Keratinocyte (primary cell): ENCODE measurements around the gene PLA2G6. TPM values are rescaled to one million over a fixed set of nuclear protein-coding genes. Genes with fewer than 3 reads are reported as not detected.

Experiments
- DNase-seq: peaks from one replicate; pipeline ENCODE4 v3.0.0-alpha.2; 2011; ENCODE audit warnings: low read depth, missing footprints, low spot score
- FAIRE-seq: peaks from 2 replicates; lab custom pipeline; 2011; peaks lifted over from hg19 to GRCh38; lab: Jason Lieb, UNC
- H2AFZ ChIP-seq: 2 replicates; pipeline ENCODE4 v1.6.0; 2012; ENCODE audit warnings: low read length, control low read depth, inconsistent platforms; ENCODE audit not compliant: control insufficient read depth
- H3K27ac ChIP-seq: 2 replicates; pipeline ENCODE4 v1.5.1; 2011; ENCODE audit warnings: low read length; ENCODE audit not compliant: control insufficient read depth, insufficient read depth
- H3K27me3 ChIP-seq: 3 replicates; pipeline ENCODE4 v1.6.0; 2011; ENCODE audit warnings: low read length; ENCODE audit not compliant: control insufficient read depth, insufficient read depth; ENCODE audit errors: extremely low read depth
- H3K36me3 ChIP-seq, 2 experiments: 2 replicates in 1 of 2; 3 replicates in 1 of 2; pipeline ENCODE4 v1.5.1; 2011; ENCODE audit warnings: low read length in 2 of 2, mild to moderate bottlenecking in 1 of 2; ENCODE audit not compliant: control insufficient read depth in 2 of 2, insufficient read depth in 2 of 2; ENCODE audit errors: extremely low read depth in 1 of 2
- H3K4me1 ChIP-seq: 3 replicates; pipeline ENCODE4 v1.5.1; 2011; ENCODE audit warnings: low read length; ENCODE audit not compliant: control insufficient read depth, insufficient read depth; ENCODE audit errors: extremely low read depth
- H3K4me2 ChIP-seq: 3 replicates; pipeline ENCODE4 v1.6.0; 2011; ENCODE audit warnings: low read depth, low read length; ENCODE audit not compliant: control insufficient read depth, insufficient read depth; ENCODE audit errors: extremely low read depth
- H3K4me3 ChIP-seq, 3 experiments: fragments of 200-600 bp in 1 of 3; sonication (generic) in 1 of 3; 2 replicates in 2 of 3; 3 replicates in 1 of 3; pipeline ENCODE4 v1.5.1; 2011 to 2016; ENCODE audit warnings: low read length in 3 of 3, mild to moderate bottlenecking in 3 of 3, control low read depth in 2 of 3, inconsistent platforms in 1 of 3, low read depth in 1 of 3, mixed read lengths in 1 of 3, mixed run types in 1 of 3, moderate library complexity in 1 of 3; ENCODE audit not compliant: control insufficient read depth in 2 of 3, insufficient read depth in 2 of 3; ENCODE audit errors: extremely low read depth in 1 of 3
- H3K79me2 ChIP-seq: 2 replicates; pipeline ENCODE4 v1.6.0; 2012; ENCODE audit warnings: low read length; ENCODE audit not compliant: control insufficient read depth, insufficient read depth
- H3K9ac ChIP-seq: 3 replicates; pipeline ENCODE4 v1.6.0; 2011; ENCODE audit warnings: low read length; ENCODE audit not compliant: control insufficient read depth, insufficient read depth; ENCODE audit errors: extremely low read depth
- H3K9me1 ChIP-seq: 3 replicates; pipeline ENCODE4 v1.6.0; 2011; ENCODE audit warnings: low read length; ENCODE audit not compliant: control insufficient read depth, insufficient read depth; ENCODE audit errors: extremely low read depth
- H3K9me3 ChIP-seq: 2 replicates; pipeline ENCODE4 v1.5.1; 2012; ENCODE audit warnings: low read depth, low read length; ENCODE audit not compliant: control insufficient read depth
- H4K20me1 ChIP-seq: 3 replicates; pipeline ENCODE4 v1.6.0; 2011; ENCODE audit warnings: low read length; ENCODE audit not compliant: control insufficient read depth, insufficient read depth; ENCODE audit errors: extremely low read depth
- CTCF ChIP-seq, 3 experiments: IDR thresholded peaks in 1 of 3; conservative IDR thresholded peaks in 1 of 3; optimal IDR thresholded peaks in 1 of 3; 2 replicates in 2 of 3; 3 replicates in 1 of 3; pipeline versions ENCODE3 to v1.5.1; 2011; ENCODE audit warnings: low read length in 3 of 3, mild to moderate bottlenecking in 3 of 3, moderate library complexity in 2 of 3, control low read depth in 1 of 3, inconsistent platforms in 1 of 3; ENCODE audit not compliant: insufficient read depth in 2 of 3; ENCODE audit errors: extremely low read depth in 1 of 3
- EZH2 ChIP-seq: IDR thresholded peaks from one replicate; pipeline ENCODE4 v1.6.1; 2012; ENCODE audit warnings: inconsistent platforms, mild to moderate bottlenecking, low read length, moderate library complexity
- dilution Hi-C: fragments of 300-500 bp; cut with MboI; formaldehyde crosslinking; loops from one replicate; pipeline ENCODE4 v1.7.0; 2020; ENCODE audit warnings: low sequenced_read_pairs; ENCODE audit not compliant: extremely low pct_ligation_motif_present
- polyA plus RNA-seq, 5 experiments: library from polyadenylated mRNA; depleted of rRNA in 3 of 5; stranded (reverse) in 3 of 5; stranded (forward) in 1 of 5; unstranded in 1 of 5; fragments of >200 nt; gene quantifications; 1 replicate in 1 of 5; 2 replicates in 3 of 5; 3 replicates in 1 of 5; pipeline versions ENCODE4 v1.2.1 to v1.2.3, GENCODE V29; 2011 to 2012; ENCODE audit warnings: missing spikeins in 2 of 5, low read depth in 1 of 5, low replicate concordance in 1 of 5

Gene PLA2G6
- polyA plus RNA-seq, 1 donor (not counting 4 experiments of a cell fraction or from before 2014, with no cell fraction given): 5.2 TPM

DNA sequence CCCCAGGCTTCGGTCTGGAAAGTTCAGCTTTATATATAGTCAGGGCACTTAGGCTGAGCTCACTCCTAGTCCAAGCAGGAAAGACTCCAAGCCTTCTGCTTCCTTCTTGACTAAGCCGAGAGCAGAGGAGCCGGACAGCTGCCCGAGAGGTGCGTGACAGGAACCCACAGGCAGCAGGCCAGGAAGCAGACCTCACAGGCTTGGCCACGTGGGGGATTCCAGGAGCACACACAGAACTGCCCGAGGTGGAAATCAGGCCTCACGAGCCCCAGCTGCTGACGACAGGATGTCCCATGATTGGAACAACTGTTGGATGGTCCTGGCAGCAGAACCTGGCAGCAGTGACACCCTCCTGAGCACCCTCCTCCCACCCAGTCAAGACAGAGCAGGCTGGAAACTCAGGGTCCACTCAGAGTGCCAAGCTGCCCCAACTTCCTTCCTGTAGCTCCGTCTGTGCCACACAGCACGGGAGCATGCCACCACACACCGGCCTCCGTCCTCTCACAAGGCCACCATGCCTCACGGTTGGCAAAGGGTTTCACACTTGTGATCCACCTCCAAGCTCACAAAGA lies 5.4 kb downstream of the PLA2G6 start:
- Histone ChIP-seq H3K9me1 (no peaks in the 10 kb centered on the region), H3K4me2 (no peak overlapping the region), H3K9ac (no peak overlapping the region), H3K79me2 (no peaks in the 10 kb centered on the region), H3K27ac (peak overlapping the region; percentile 3), H4K20me1 (no peaks in the 10 kb centered on the region), H3K9me3 (no peaks in the 10 kb centered on the region), H3K36me3 (no peaks in the 10 kb centered on the region), H2AFZ (no peak overlapping the region), H3K4me3 (no peak overlapping the region), H3K27me3 (no peaks in the 10 kb centered on the region), H3K4me1 (peaks cover 58% of the 10 kb centered on the region)
- FAIRE-seq (no peak), DNase-seq (no peak)
- TF ChIP-seq CTCF (optimal IDR thresholded peaks at IDR 0.05 in 1 of 3, IDR thresholded peaks at IDR 0.05 in 1 of 3, conservative IDR thresholded peaks at IDR 0.05 in 1 of 3; ENCODE audit: extremely low read depth in 1 of 3, insufficient read depth in 2 of 3, low read length in 3 of 3) (no peak), EZH2 (no peak)
- dilution Hi-C loops: no loop called here

DNA sequence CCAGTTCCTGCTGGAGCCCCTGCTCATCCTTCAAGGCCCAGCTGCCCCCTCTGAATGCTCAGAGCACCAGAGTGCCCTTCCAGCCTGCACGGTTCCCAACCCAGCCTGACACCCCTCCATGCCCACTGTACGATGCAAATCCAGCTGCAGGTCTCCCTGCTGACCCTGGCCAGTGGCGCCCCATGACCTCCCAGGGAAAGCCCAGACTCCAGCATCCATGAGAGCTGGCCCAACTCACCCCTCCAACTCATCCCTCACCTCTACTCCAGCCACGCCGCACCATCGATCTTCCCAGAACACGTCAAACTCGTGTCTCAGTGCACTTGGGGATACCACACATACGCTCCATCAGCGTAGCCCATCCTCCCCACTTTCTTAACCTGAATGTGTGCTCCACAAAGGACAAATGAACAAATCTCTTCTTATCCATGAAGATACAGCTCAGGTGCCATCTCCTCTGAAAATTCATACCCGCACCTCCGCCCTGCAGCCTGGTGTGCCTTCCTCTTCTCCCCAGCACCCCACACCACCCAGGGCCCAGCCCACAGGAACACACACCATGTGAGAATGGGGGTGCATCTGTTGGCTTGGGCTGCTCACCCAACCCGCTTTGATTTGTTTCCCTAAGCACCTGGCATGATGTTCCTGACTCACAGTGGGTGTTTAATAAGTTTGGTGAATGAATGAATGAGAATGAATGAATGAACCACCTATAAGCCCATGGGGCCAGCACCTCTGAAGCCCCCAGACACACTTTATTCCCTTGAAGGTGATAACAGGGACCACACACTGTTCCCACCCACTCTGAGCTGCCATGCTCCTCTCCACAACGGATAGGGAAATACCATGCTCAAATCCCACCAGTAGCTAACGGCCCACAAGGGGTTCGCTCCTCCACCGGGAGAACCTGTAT lies 6.2 kb downstream of the PLA2G6 start:
- Histone ChIP-seq H2AFZ (no peak overlapping the region), H3K4me2 (no peak overlapping the region), H3K79me2 (no peaks in the 10 kb centered on the region), H3K27ac (peak overlapping the region; percentile 3), H3K9me1 (no peaks in the 10 kb centered on the region), H3K4me3 (no peak overlapping the region), H3K27me3 (no peaks in the 10 kb centered on the region), H3K36me3 (no peaks in the 10 kb centered on the region), H4K20me1 (no peaks in the 10 kb centered on the region), H3K9ac (no peak overlapping the region), H3K4me1 (peaks cover 52% of the 10 kb centered on the region), H3K9me3 (no peaks in the 10 kb centered on the region)
- dilution Hi-C loops: no loop called here
- FAIRE-seq (no peak), DNase-seq (no peak)
- TF ChIP-seq CTCF (optimal IDR thresholded peaks at IDR 0.05 in 1 of 3, IDR thresholded peaks at IDR 0.05 in 1 of 3, conservative IDR thresholded peaks at IDR 0.05 in 1 of 3; ENCODE audit: extremely low read depth in 1 of 3, insufficient read depth in 2 of 3, low read length in 3 of 3) (no peak), EZH2 (no peak)
